Mammary epithelial cell (primary cell): ENCODE results near the gene DYRK1A.

Experiments used
- EZH2 ChIP-seq: IDR thresholded peaks from 2 replicates; pipeline ENCODE4 v1.6.1; 2012; ENCODE audit warnings: low read length, inconsistent platforms, borderline replicate concordance
- TF ChIP-seq, protein P1 (sequence below), 2 donors: IDR thresholded peaks in 1 of 2; conservative IDR thresholded peaks in 1 of 2; 2 replicates each; pipeline ENCODE4 v1.5.1; 2011 to 2012; ENCODE audit warnings: inconsistent platforms in 2 of 2, low read length in 2 of 2, mild to moderate bottlenecking in 2 of 2, control low read depth in 1 of 2, low read depth in 1 of 2; ENCODE audit not compliant: insufficient read depth in 1 of 2; ENCODE audit errors: extremely low read depth in 1 of 2

DNA sequence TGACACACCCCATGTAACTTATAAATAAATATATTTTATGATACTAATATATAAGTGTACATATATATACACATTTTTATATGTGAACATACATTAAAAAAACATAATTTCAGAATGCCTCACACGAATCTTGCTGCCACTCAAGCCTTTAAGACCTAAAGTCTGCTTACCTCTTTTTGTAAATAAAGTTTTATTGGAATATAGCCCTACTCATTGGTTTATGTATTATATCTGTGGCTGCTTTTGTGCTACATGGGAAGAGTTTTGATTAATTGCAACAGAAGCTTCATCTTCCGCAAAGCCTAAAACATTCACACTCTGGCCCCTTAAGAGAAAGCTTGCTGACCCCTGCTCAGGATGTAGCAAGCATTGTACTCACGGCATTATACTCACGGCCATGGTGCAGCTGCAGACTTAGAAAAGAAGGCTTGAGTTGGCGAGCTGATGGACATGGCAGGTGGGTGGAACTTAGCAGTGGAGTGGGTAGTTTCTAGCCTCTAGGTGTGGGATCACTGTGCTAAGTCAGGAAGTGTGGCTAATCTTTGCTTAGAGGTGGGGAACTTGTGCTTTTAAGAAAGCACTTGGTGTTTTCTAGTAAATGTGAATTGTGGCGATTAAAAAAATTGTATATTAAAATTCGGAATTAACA lies 80.8 kb downstream of the DYRK1A start:
- TF ChIP-seq, protein P1, sequence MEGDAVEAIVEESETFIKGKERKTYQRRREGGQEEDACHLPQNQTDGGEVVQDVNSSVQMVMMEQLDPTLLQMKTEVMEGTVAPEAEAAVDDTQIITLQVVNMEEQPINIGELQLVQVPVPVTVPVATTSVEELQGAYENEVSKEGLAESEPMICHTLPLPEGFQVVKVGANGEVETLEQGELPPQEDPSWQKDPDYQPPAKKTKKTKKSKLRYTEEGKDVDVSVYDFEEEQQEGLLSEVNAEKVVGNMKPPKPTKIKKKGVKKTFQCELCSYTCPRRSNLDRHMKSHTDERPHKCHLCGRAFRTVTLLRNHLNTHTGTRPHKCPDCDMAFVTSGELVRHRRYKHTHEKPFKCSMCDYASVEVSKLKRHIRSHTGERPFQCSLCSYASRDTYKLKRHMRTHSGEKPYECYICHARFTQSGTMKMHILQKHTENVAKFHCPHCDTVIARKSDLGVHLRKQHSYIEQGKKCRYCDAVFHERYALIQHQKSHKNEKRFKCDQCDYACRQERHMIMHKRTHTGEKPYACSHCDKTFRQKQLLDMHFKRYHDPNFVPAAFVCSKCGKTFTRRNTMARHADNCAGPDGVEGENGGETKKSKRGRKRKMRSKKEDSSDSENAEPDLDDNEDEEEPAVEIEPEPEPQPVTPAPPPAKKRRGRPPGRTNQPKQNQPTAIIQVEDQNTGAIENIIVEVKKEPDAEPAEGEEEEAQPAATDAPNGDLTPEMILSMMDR (conservative IDR thresholded peaks at IDR 0.05 in 1 of 2, IDR thresholded peaks at IDR 0.05 in 1 of 2; ENCODE audit: extremely low read depth in 1 of 2, insufficient read depth in 1 of 2, low read depth in 1 of 2, low read length in 2 of 2), result no peak
- no peak for TF ChIP-seq EZH2
